Kidney (tissue), 14 donors: Measurements from ENCODE around the gene AKAP6. TPM values are rescaled to one million over a fixed set of nuclear protein-coding genes. Genes with fewer than 3 reads are reported as not detected.
A peak's percentile ranks its signal among the peaks of the same experiment; 100 is the strongest.

Source experiments
- DNase-seq, 5 donors: peaks; one replicate each; pipeline ENCODE4 v3.0.0-alpha.2; 2013 to 2020
- FAIRE-seq: peaks from 2 replicates; lab custom pipeline; 2012; peaks lifted over from hg19 to GRCh38; lab: Jason Lieb, UNC
- H3K27ac ChIP-seq, 2 donors: one replicate each; pipeline ENCODE4 v1.7.0; 2013; ENCODE audit warnings: low read depth in 2 of 2, low read length in 2 of 2, inconsistent platforms in 1 of 2
- H3K27me3 ChIP-seq: one replicate; pipeline ENCODE4 v1.7.1; 2013; ENCODE audit warnings: low read length, inconsistent platforms; ENCODE audit not compliant: control insufficient read depth, insufficient read depth
- H3K36me3 ChIP-seq, 3 donors: one replicate each; pipeline versions ENCODE4 v1.7.0 to v1.7.1; 2013; ENCODE audit warnings: low read length in 3 of 3, control low read depth in 1 of 3, inconsistent platforms in 1 of 3; ENCODE audit not compliant: insufficient read depth in 3 of 3, control insufficient read depth in 2 of 3
- H3K4me1 ChIP-seq, 3 donors: one replicate each; pipeline versions ENCODE4 v1.7.0 to v1.7.1; 2013; ENCODE audit warnings: low read length in 3 of 3, inconsistent platforms in 1 of 3, low read depth in 1 of 3; ENCODE audit not compliant: control insufficient read depth in 2 of 3, insufficient read depth in 2 of 3
- H3K4me3 ChIP-seq, 3 donors: one replicate each; pipeline versions ENCODE4 v1.7.0 to v1.8.1; 2013; ENCODE audit warnings: low read length in 3 of 3, control low read depth in 1 of 3, inconsistent platforms in 1 of 3
- H3K9ac ChIP-seq, 3 donors: one replicate each; pipeline versions ENCODE4 v1.7.0 to v1.7.1; 2013; ENCODE audit warnings: low read length in 3 of 3, control low read depth in 1 of 3, inconsistent platforms in 1 of 3
- H3K9me3 ChIP-seq, 3 donors: one replicate each; pipeline versions ENCODE4 v1.7.0 to v1.7.1; 2013; ENCODE audit warnings: low read length in 3 of 3, control low read depth in 1 of 3, inconsistent platforms in 1 of 3; ENCODE audit not compliant: control insufficient read depth in 2 of 3, insufficient read depth in 1 of 3
- CTCF ChIP-seq: IDR thresholded peaks from 3 replicates; pipeline ENCODE4 v1.5.1; 2012; ENCODE audit warnings: mild to moderate bottlenecking, moderate library complexity, borderline replicate concordance; ENCODE audit not compliant: insufficient read depth; ENCODE audit errors: extremely low read depth
- intact Hi-C: fragments of 100-400 bp; cut with DNase I; formaldehyde crosslinking; loops from one replicate; pipeline ENCODE4 v1.11.1; 2022
- polyA plus RNA-seq: library from polyadenylated mRNA; stranded (reverse); fragments of 350-450 nt; fragmentation: Illumina TruSeq; extraction: RNeasy Lipid Tissue Mini Kit (QIAGEN cat#74804); gene quantifications from one replicate; pipeline ENCODE4 v1.2.3, GENCODE V29; 2014; ENCODE audit warnings: low read depth, low replicate concordance; ENCODE audit not compliant: insufficient read depth
- total RNA-seq: library from RNA; stranded (reverse); fragmentation: NEBNext Ultra II Directional; extraction: Animal tissue kit (Norgen Biotek cat#: 25700); gene quantifications from one replicate; pipeline ENCODE4 v1.2.1, GENCODE V29; 2021
- donor health status: control.
- donor health status: control.
- donor health status: control.
- donor health status: control.
- donor health status: control.
- donor health status: DM: yes; HTN: yes; CAD: no.
- donor health status: Normal renal cell carcinoma (clear cell type).

AKAP6 gene
- total and polyA plus RNA-seq, 2 donors from 2014 or later, result 0.92 to 10.5 TPM

- intact Hi-C loops, result no loop called here
Measured at GRCh38 chr14:32430326-32430725, 101.2 kb downstream of the AKAP6 start.

GRCh38 chr14:32432813-32433538 is 103.9 kb downstream of the AKAP6 start:
- Histone ChIP-seq H3K36me3 (no peaks in the 10 kb centered on the region), H3K27ac (peak overlapping the region in 1 of 2 donors; percentile 32), H3K9ac (no peak overlapping the region), H3K9me3 (no peaks in the 10 kb centered on the region), H3K4me3 (peak overlapping the region in 1 of 3 donors; percentile 6), H3K27me3 (no peaks in the 10 kb centered on the region), H3K4me1 (no peaks in the 10 kb centered on the region)
- no peak for DNase-seq
- TF ChIP-seq CTCF, result no peak
- FAIRE-seq, result no peak
- intact Hi-C loops, result no loop called here

More at GRCh38 chr14:32430326-32430725, 101.2 kb downstream of the AKAP6 start:
- H3K27ac ChIP-seq, result no peak overlapping the region
- no peaks in the 10 kb centered on the region for H3K36me3 ChIP-seq
- H3K9me3 ChIP-seq, result no peaks in the 10 kb centered on the region
- DNase-seq (no peak), FAIRE-seq (no peak)
- H3K27me3 ChIP-seq, result no peaks in the 10 kb centered on the region
- TF ChIP-seq CTCF, result no peak
- H3K4me3 ChIP-seq, result no peak overlapping the region
- H3K9ac ChIP-seq, result no peak overlapping the region
- no peaks in the 10 kb centered on the region for H3K4me1 ChIP-seq

- no peak for DNase-seq
- TF ChIP-seq CTCF, result no peak
- intact Hi-C loops, result no loop called here
- FAIRE-seq, result no peak
- Histone ChIP-seq H3K9me3 (no peaks in the 10 kb centered on the region), H3K27me3 (no peaks in the 10 kb centered on the region), H3K27ac (no peak overlapping the region), H3K4me1 (no peaks in the 10 kb centered on the region), H3K9ac (no peak overlapping the region), H3K36me3 (no peaks in the 10 kb centered on the region), H3K4me3 (no peak overlapping the region)
Measured at GRCh38 chr14:32434180-32434579, 105.1 kb downstream of the AKAP6 start.
